Lower leg skin (tissue), 3 donors: ENCODE results near the gene GPR157.

Experiments used
- POLR2A ChIP-seq, 2 donors: fragments of 450-650 bp; IDR thresholded peaks; one replicate each; pipeline ENCODE4 v1.6.1; 2016 to 2017; ENCODE audit warnings: antibody characterized with exemption in 2 of 2, mild to moderate bottlenecking in 1 of 2, moderate library complexity in 1 of 2
- TF ChIP-seq, protein P1 (sequence below), 3 donors: fragments of 450-650 bp; IDR thresholded peaks; one replicate each; pipeline ENCODE4 v1.5.1; 2016; ENCODE audit warnings: antibody characterized with exemption in 3 of 3, mild to moderate bottlenecking in 3 of 3, moderate library complexity in 2 of 3

GRCh38 chr1:9119745-9120144 is 9.2 kb downstream of the GPR157 start:
- TF ChIP-seq, protein P1, sequence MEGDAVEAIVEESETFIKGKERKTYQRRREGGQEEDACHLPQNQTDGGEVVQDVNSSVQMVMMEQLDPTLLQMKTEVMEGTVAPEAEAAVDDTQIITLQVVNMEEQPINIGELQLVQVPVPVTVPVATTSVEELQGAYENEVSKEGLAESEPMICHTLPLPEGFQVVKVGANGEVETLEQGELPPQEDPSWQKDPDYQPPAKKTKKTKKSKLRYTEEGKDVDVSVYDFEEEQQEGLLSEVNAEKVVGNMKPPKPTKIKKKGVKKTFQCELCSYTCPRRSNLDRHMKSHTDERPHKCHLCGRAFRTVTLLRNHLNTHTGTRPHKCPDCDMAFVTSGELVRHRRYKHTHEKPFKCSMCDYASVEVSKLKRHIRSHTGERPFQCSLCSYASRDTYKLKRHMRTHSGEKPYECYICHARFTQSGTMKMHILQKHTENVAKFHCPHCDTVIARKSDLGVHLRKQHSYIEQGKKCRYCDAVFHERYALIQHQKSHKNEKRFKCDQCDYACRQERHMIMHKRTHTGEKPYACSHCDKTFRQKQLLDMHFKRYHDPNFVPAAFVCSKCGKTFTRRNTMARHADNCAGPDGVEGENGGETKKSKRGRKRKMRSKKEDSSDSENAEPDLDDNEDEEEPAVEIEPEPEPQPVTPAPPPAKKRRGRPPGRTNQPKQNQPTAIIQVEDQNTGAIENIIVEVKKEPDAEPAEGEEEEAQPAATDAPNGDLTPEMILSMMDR (IDR thresholded peaks at IDR 0.05), result no peak
- TF ChIP-seq POLR2A (IDR thresholded peaks at IDR 0.05), result no peak
